Measurements from ENCODE around the gene CDH13.

- TF ChIP-seq, protein P1, sequence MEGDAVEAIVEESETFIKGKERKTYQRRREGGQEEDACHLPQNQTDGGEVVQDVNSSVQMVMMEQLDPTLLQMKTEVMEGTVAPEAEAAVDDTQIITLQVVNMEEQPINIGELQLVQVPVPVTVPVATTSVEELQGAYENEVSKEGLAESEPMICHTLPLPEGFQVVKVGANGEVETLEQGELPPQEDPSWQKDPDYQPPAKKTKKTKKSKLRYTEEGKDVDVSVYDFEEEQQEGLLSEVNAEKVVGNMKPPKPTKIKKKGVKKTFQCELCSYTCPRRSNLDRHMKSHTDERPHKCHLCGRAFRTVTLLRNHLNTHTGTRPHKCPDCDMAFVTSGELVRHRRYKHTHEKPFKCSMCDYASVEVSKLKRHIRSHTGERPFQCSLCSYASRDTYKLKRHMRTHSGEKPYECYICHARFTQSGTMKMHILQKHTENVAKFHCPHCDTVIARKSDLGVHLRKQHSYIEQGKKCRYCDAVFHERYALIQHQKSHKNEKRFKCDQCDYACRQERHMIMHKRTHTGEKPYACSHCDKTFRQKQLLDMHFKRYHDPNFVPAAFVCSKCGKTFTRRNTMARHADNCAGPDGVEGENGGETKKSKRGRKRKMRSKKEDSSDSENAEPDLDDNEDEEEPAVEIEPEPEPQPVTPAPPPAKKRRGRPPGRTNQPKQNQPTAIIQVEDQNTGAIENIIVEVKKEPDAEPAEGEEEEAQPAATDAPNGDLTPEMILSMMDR (conservative IDR thresholded peaks at IDR 0.05; ENCODE audit: low read length) = no peak
- no peak for TF ChIP-seq EZH2phosphoT487 (IDR thresholded peaks at IDR 0.05; ENCODE audit: borderline replicate concordance, low read depth, low read length)
Observed at GRCh38 chr16:83158320-83158957, 531.7 kb downstream of the CDH13 start.

Measured in OCI-LY7 (cell line).